ENCODE data around the gene OR4C6.
A peak's percentile ranks its signal among the peaks of the same experiment; 100 is the strongest.

The OR4C6 gene

GRCh38 chr11:55661901-55662300, at the start of gene OR4C6:
OR4C6 (plus strand) TSS chr11:55662201; CDS start chr11:55665167, 2,966 bp downstream.
- DNase-seq (ENCODE audit: low spot score) = no peak

- no peak for DNase-seq (ENCODE audit: low spot score)
These were observed 37.5 kb upstream of the OR4C6 start for GRCh38 chr11:55624531-55624930.

GRCh38 chr11:55634813-55635212, 27.2 kb upstream of the OR4C6 start, which contains the start of gene OR4P4:
OR4P4 (plus strand) TSS chr11:55635113.
- DNase-seq (ENCODE audit: low spot score) = no peak

GRCh38 chr11:55648027-55648426, 14.0 kb upstream of the OR4C6 start, which contains the start of gene OR4S2:
OR4S2 (plus strand) TSS chr11:55648327; CDS start chr11:55650904, 2,577 bp downstream.
- no peak for DNase-seq (ENCODE audit: low spot score)

- DNase-seq (ENCODE audit: low spot score) = no peak
These were observed 9.4 kb upstream of the OR4C6 start for GRCh38 chr11:55652560-55652959.

- DNase-seq (ENCODE audit: low spot score) = no peak
These were observed 6.9 kb upstream of the OR4C6 start for GRCh38 chr11:55655096-55655495.

GRCh38 chr11:55658031-55658573, 3.9 kb upstream of the OR4C6 start:
- DNase-seq (ENCODE audit: low spot score) = no peak

GRCh38 chr11:55658608-55659007, 3.4 kb upstream of the OR4C6 start:
- DNase-seq (ENCODE audit: low spot score) = no peak

- no peak for DNase-seq (ENCODE audit: low spot score)
These were observed 7.4 kb downstream of the OR4C6 start for GRCh38 chr11:55669376-55669775.

- DNase-seq (ENCODE audit: low spot score) = no peak
These were observed 11.9 kb downstream of the OR4C6 start for GRCh38 chr11:55673860-55674259.

GRCh38 chr11:55697817-55698216, 35.8 kb downstream of the OR4C6 start:
- DNase-seq (ENCODE audit: low spot score) = no peak

- no peak for DNase-seq (ENCODE audit: low spot score)
These were observed 39.4 kb downstream of the OR4C6 start for GRCh38 chr11:55701429-55701828.

- DNase-seq (ENCODE audit: low spot score) = peak; percentile 37
These were observed 45.0 kb downstream of the OR4C6 start for GRCh38 chr11:55707029-55707428.

GRCh38 chr11:55714982-55715888, 53.2 kb downstream of the OR4C6 start:
- DNase-seq (ENCODE audit: low spot score) = no peak
